NK-92 treated with Interleukin-12 subunit alpha and Interleukin-12 subunit beta, amount 100 ng/mL, for 24 hours (cell line): ENCODE results near the gene RNF39.
"Not testable (repeated sequence)": the region's sequence is repeated elsewhere in the genome, so short reads cannot be mapped to it uniquely, and the experiment has no call there.

ENCODE experiments used
- DNase-seq: peaks from one replicate; lab custom pipeline; 2025; lab: John Stamatoyannopoulos, UW

RNF39 gene

GRCh38 chr6:30075094-30075789 is at the start of gene RNF39:
TSS of gene RNF39 (minus strand) at chr6:30075769. CDS start at chr6:30075585, 184 bp downstream.
- DNase-seq, result no peak

- no peak for DNase-seq
These were observed 46.9 kb upstream of the RNF39 start for GRCh38 chr6:30122515-30122914.

- DNase-seq, result no peak
These were observed 46.1 kb upstream of the RNF39 start for GRCh38 chr6:30121446-30122366.

- not testable (repeated sequence) for DNase-seq
These were observed 43.1 kb upstream of the RNF39 start for GRCh38 chr6:30118691-30119090.

- no peak for DNase-seq
These were observed 41.2 kb upstream of the RNF39 start for GRCh38 chr6:30116724-30117123.

GRCh38 chr6:30113841-30114240 is 38.3 kb upstream of the RNF39 start:
- DNase-seq, result no peak

GRCh38 chr6:30113003-30113759 is 37.6 kb upstream of the RNF39 start, which contains the start of gene TRIM31:
TSS of gene TRIM31 (minus strand) at chr6:30113090. CDS start at chr6:30112805, 285 bp downstream.
- DNase-seq, result no peak

GRCh38 chr6:30112402-30112994 is 36.9 kb upstream of the RNF39 start:
- DNase-seq, result no peak

- no peak for DNase-seq
These were observed 35.8 kb upstream of the RNF39 start for GRCh38 chr6:30111266-30111856.

GRCh38 chr6:30104661-30105060 is 29.1 kb upstream of the RNF39 start:
- DNase-seq, result no peak

- no peak for DNase-seq
These were observed 28.3 kb upstream of the RNF39 start for GRCh38 chr6:30103872-30104179.

GRCh38 chr6:30102970-30103871 is 27.7 kb upstream of the RNF39 start:
- DNase-seq, result peak; percentile 34

GRCh38 chr6:30102414-30102969 is 26.9 kb upstream of the RNF39 start:
- no peak for DNase-seq

- DNase-seq, result no peak
These were observed 26.2 kb upstream of the RNF39 start for GRCh38 chr6:30101444-30102413.

- no peak for DNase-seq
These were observed 25.2 kb upstream of the RNF39 start for GRCh38 chr6:30100585-30101443.

GRCh38 chr6:30100154-30100553 is 24.6 kb upstream of the RNF39 start:
- no peak for DNase-seq

GRCh38 chr6:30097902-30098768 is 22.6 kb upstream of the RNF39 start:
- no peak for DNase-seq
